ENCODE results near the gene NUB1. TPM values are rescaled to one million over a fixed set of nuclear protein-coding genes. Genes with fewer than 3 reads are reported as not detected.

The NUB1 gene
- total RNA-seq, 4 donors from 2014 or later = 27.9 to 51.1 (median 39.1) TPM

DNA sequence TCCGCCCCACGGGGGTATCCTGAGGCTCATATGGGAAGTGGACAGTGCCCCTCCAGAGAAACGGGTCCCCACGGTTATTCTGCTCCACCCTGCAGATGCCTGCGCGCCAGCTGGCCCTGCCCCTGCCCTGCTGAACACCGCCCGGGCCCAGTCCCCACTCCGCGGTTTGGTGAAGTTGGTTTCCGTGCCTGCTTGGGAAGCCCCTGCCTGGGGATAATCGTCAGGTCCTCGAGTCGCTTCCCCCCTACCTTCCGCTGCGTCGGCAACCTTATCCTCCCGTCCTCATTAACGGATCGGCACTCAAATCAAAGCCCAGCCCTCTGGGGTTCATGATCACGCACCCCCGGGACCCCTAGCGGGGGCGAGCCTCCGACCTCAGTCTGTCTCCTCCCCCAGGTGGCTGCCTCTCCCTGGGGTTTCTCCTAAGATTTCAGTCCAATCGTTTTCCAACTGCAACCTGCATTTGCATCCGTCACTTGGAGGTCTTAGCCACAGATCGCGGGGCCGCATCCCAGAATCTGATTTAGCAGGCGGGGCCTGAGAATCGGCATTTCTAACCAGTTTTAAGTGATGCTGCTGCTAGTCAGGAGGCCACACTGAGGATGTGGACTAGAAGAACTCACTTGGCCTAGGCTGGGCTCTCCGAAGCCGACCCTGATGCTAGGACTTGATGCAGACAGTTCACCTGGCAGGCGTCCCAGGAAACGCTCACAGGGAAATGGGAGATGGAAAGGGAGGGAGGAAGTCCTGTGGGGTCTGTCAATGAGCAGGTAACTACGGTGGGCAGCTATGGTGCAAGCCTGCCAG is 40.7 kb downstream of the NUB1 start:
- TF ChIP-seq, protein P1, sequence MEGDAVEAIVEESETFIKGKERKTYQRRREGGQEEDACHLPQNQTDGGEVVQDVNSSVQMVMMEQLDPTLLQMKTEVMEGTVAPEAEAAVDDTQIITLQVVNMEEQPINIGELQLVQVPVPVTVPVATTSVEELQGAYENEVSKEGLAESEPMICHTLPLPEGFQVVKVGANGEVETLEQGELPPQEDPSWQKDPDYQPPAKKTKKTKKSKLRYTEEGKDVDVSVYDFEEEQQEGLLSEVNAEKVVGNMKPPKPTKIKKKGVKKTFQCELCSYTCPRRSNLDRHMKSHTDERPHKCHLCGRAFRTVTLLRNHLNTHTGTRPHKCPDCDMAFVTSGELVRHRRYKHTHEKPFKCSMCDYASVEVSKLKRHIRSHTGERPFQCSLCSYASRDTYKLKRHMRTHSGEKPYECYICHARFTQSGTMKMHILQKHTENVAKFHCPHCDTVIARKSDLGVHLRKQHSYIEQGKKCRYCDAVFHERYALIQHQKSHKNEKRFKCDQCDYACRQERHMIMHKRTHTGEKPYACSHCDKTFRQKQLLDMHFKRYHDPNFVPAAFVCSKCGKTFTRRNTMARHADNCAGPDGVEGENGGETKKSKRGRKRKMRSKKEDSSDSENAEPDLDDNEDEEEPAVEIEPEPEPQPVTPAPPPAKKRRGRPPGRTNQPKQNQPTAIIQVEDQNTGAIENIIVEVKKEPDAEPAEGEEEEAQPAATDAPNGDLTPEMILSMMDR (IDR thresholded peaks at IDR 0.05) = no peak
- TF ChIP-seq POLR2A (IDR thresholded peaks at IDR 0.05) = no peak
- intact Hi-C loops (cut with DNase I; ENCODE audit: low total_unique reads) = no loop called here
- Histone ChIP-seq H3K36me3 (no peaks in the 10 kb centered on the region), H3K4me1 (peaks cover 0 to 7% of the 10 kb centered on the region in 2 donors), H3K27ac (no peak overlapping the region), H3K4me3 (peak overlapping the region in 1 of 2 donors; percentile 22), H3K27me3 (no peaks in the 10 kb centered on the region), H3K9me3 (no peaks in the 10 kb centered on the region)
- DNase-seq = no peak

DNA sequence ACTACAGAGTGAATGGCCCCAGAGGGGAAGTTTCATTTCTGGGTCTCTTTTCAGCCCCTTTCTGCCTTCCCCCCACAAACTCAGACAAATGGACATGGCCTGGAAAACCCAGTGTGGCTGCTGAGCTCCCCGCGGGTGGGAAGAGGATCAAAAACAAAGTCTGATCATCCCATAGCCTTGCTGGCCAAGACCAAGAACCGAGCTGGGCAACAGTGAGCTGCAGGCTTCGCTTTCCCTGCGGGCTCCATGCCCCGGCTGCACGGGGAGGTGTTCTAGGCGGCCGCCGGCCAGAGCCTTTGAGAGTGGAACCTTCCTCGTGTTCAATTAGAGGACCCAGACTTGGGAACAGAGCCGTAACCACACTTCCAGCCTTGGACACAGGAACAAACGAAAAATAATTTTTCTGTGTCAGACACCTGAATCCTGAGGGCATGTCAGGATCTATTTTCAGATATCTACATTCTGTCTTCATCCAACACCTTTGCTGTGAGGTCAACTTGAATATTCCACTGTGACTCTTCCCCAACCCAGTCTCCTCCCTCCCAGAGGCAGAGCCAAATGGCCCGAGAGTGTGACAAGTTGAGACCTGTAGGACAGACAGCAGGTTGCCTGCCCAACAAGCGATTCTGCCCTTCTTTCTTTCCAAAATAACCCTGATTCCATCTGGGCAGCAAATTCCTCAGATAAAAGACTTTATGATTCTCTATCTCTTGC is 42.2 kb downstream of the NUB1 start:
- no peak overlapping the region for H3K4me3 ChIP-seq
- no peak overlapping the region for H3K27ac ChIP-seq
- intact Hi-C loops (cut with DNase I; ENCODE audit: low total_unique reads) = no loop called here
- H3K9me3 ChIP-seq = no peaks in the 10 kb centered on the region
- H3K27me3 ChIP-seq = no peaks in the 10 kb centered on the region
- TF ChIP-seq, protein P1 (IDR thresholded peaks at IDR 0.05) = no peak
- TF ChIP-seq POLR2A (IDR thresholded peaks at IDR 0.05) = no peak
- peaks cover 0 to 7% of the 10 kb centered on the region in 2 donors for H3K4me1 ChIP-seq
- H3K36me3 ChIP-seq = no peaks in the 10 kb centered on the region
- no peak for DNase-seq

- H3K9me3 ChIP-seq = no peaks in the 10 kb centered on the region
- TF ChIP-seq, protein P1 (IDR thresholded peaks at IDR 0.05) = no peak
- no peak for TF ChIP-seq POLR2A (IDR thresholded peaks at IDR 0.05)
- H3K4me1 ChIP-seq = peaks cover 0 to 7% of the 10 kb centered on the region in 2 donors
- no peak overlapping the region for H3K4me3 ChIP-seq
- no peak for DNase-seq
- H3K27ac ChIP-seq = no peak overlapping the region
- intact Hi-C loops (cut with DNase I; ENCODE audit: low total_unique reads) = no loop called here
- no peaks in the 10 kb centered on the region for H3K27me3 ChIP-seq
- no peaks in the 10 kb centered on the region for H3K36me3 ChIP-seq
Measured at GRCh38 chr7:151384352-151384697, 42.7 kb downstream of the NUB1 start.

- no peak overlapping the region for H3K27ac ChIP-seq
- H3K27me3 ChIP-seq = no peaks in the 10 kb centered on the region
- TF ChIP-seq POLR2A (IDR thresholded peaks at IDR 0.05) = no peak
- TF ChIP-seq, protein P1 (IDR thresholded peaks at IDR 0.05) = no peak
- H3K4me1 ChIP-seq = peaks cover 0 to 7% of the 10 kb centered on the region in 2 donors
- intact Hi-C loops (cut with DNase I; ENCODE audit: low total_unique reads) = no loop called here
- H3K9me3 ChIP-seq = no peaks in the 10 kb centered on the region
- H3K4me3 ChIP-seq = no peak overlapping the region
- no peak for DNase-seq
- H3K36me3 ChIP-seq = no peaks in the 10 kb centered on the region
Measured at GRCh38 chr7:151384776-151385625, 43.4 kb downstream of the NUB1 start.
